ENCODE data around the gene SEC22C.
"Not testable (repeated sequence)": the region's sequence is repeated elsewhere in the genome, so short reads cannot be mapped to it uniquely, and the experiment has no call there.

The SEC22C gene

GRCh38 chr3:42600958-42601675 lies 19.4 kb upstream of the SEC22C start:
- Histone ChIP-seq H3K27me3 (ENCODE audit: control insufficient read depth, insufficient read depth, low read length) (no peaks in the 10 kb centered on the region), H3K36me3 (ENCODE audit: control insufficient read depth, insufficient read depth, low read length) (no peaks in the 10 kb centered on the region; the same call in 1 of the 2 replicates), H3K4me1 (ENCODE audit: control insufficient read depth, insufficient read depth, low read length) (no peaks in the 10 kb centered on the region), H3K9me3 (ENCODE audit: control insufficient read depth, insufficient read depth, low read length) (no peaks in the 10 kb centered on the region), H3K4me3 (ENCODE audit: low read length) (peak overlapping the region; percentile 84), H3K27ac (ENCODE audit: low read length) (no peak overlapping the region)
- WGBS (ENCODE audit: insufficient coverage, insufficient read length) = no CpG with 5 or more reads among the region's 31 CpGs
- DNase-seq (ENCODE audit: low read depth, low spot score) = peak; percentile 27

GRCh38 chr3:42600111-42600957 lies 18.6 kb upstream of the SEC22C start, which contains the start of gene NKTR:
Gene NKTR, plus strand, starts transcription at chr3:42600686. Its CDS starts 321 bp downstream, at chr3:42601007.
- no peaks in the 10 kb centered on the region for H3K9me3 ChIP-seq (ENCODE audit: control insufficient read depth, insufficient read depth, low read length)
- H3K36me3 ChIP-seq (ENCODE audit: control insufficient read depth, insufficient read depth, low read length) = no peaks in the 10 kb centered on the region; the same call in 1 of the 2 replicates
- no peak within 1 kb of the TSS for H3K27ac ChIP-seq (ENCODE audit: low read length)
- no peaks in the 10 kb centered on the region for H3K4me1 ChIP-seq (ENCODE audit: control insufficient read depth, insufficient read depth, low read length)
- DNase-seq (ENCODE audit: low read depth, low spot score) = peak; percentile 97
- WGBS (ENCODE audit: insufficient coverage, insufficient read length) = no CpG with 5 or more reads among the region's 76 CpGs
- peak within 1 kb of the TSS; percentile 84 for H3K4me3 ChIP-seq (ENCODE audit: low read length)
- no peaks in the 10 kb centered on the region for H3K27me3 ChIP-seq (ENCODE audit: control insufficient read depth, insufficient read depth, low read length)

GRCh38 chr3:42597098-42597497 lies 15.3 kb upstream of the SEC22C start:
- not testable (repeated sequence) for H3K27me3 ChIP-seq (ENCODE audit: control insufficient read depth, insufficient read depth, low read length); H3K9me3 ChIP-seq (ENCODE audit: control insufficient read depth, insufficient read depth, low read length); H3K36me3 ChIP-seq (ENCODE audit: control insufficient read depth, insufficient read depth, low read length); H3K4me3 ChIP-seq (ENCODE audit: low read length); DNase-seq (ENCODE audit: low read depth, low spot score); H3K27ac ChIP-seq (ENCODE audit: low read length); H3K4me1 ChIP-seq (ENCODE audit: control insufficient read depth, insufficient read depth, low read length)
- no CpG with 5 or more reads among the region's 7 CpGs for WGBS (ENCODE audit: insufficient coverage, insufficient read length)

GRCh38 chr3:42595682-42596081 lies 13.9 kb upstream of the SEC22C start:
- no peaks in the 10 kb centered on the region; the same call in 1 of the 2 replicates for H3K36me3 ChIP-seq (ENCODE audit: control insufficient read depth, insufficient read depth, low read length)
- DNase-seq (ENCODE audit: low read depth, low spot score) = no peak
- no CpG with 5 or more reads among the region's 4 CpGs for WGBS (ENCODE audit: insufficient coverage, insufficient read length)
- H3K4me1 ChIP-seq (ENCODE audit: control insufficient read depth, insufficient read depth, low read length) = no peaks in the 10 kb centered on the region
- H3K4me3 ChIP-seq (ENCODE audit: low read length) = no peak overlapping the region
- no peaks in the 10 kb centered on the region for H3K27me3 ChIP-seq (ENCODE audit: control insufficient read depth, insufficient read depth, low read length)
- H3K9me3 ChIP-seq (ENCODE audit: control insufficient read depth, insufficient read depth, low read length) = no peaks in the 10 kb centered on the region
- H3K27ac ChIP-seq (ENCODE audit: low read length) = no peak overlapping the region

GRCh38 chr3:42593635-42594034 lies 11.9 kb upstream of the SEC22C start:
- Histone ChIP-seq H3K4me3 (ENCODE audit: low read length) (no peak overlapping the region), H3K4me1 (ENCODE audit: control insufficient read depth, insufficient read depth, low read length) (peaks cover 2% of the 10 kb centered on the region; the same call in 1 of the 2 replicates), H3K36me3 (ENCODE audit: control insufficient read depth, insufficient read depth, low read length) (no peaks in the 10 kb centered on the region; the same call in 1 of the 2 replicates), H3K27ac (ENCODE audit: low read length) (no peak overlapping the region), H3K27me3 (ENCODE audit: control insufficient read depth, insufficient read depth, low read length) (no peaks in the 10 kb centered on the region), H3K9me3 (ENCODE audit: control insufficient read depth, insufficient read depth, low read length) (no peaks in the 10 kb centered on the region)
- WGBS (ENCODE audit: insufficient coverage, insufficient read length) = no CpG with 5 or more reads among the region's 1 CpG
- no peak for DNase-seq (ENCODE audit: low read depth, low spot score)

- Histone ChIP-seq H3K4me3 (ENCODE audit: low read length) (peak overlapping the region; percentile 66; the same call in 1 of the 2 replicates), H3K9me3 (ENCODE audit: control insufficient read depth, insufficient read depth, low read length) (no peaks in the 10 kb centered on the region), H3K36me3 (ENCODE audit: control insufficient read depth, insufficient read depth, low read length) (no peaks in the 10 kb centered on the region), H3K4me1 (ENCODE audit: control insufficient read depth, insufficient read depth, low read length) (peaks cover 2% of the 10 kb centered on the region; the same call in 1 of the 2 replicates), H3K27ac (ENCODE audit: low read length) (no peak overlapping the region), H3K27me3 (ENCODE audit: control insufficient read depth, insufficient read depth, low read length) (no peaks in the 10 kb centered on the region)
- no peak for DNase-seq (ENCODE audit: low read depth, low spot score)
- no CpG with 5 or more reads among the region's 4 CpGs for WGBS (ENCODE audit: insufficient coverage, insufficient read length)
These were observed 10.0 kb upstream of the SEC22C start for GRCh38 chr3:42591811-42592210.

- H3K4me3 ChIP-seq (ENCODE audit: low read length) = peak overlapping the region; percentile 66
- no peak overlapping the region for H3K27ac ChIP-seq (ENCODE audit: low read length)
- no peak for DNase-seq (ENCODE audit: low read depth, low spot score)
- H3K36me3 ChIP-seq (ENCODE audit: control insufficient read depth, insufficient read depth, low read length) = no peaks in the 10 kb centered on the region
- H3K4me1 ChIP-seq (ENCODE audit: control insufficient read depth, insufficient read depth, low read length) = peaks cover 2% of the 10 kb centered on the region; the same call in 1 of the 2 replicates
- no CpG with 5 or more reads among the region's 44 CpGs for WGBS (ENCODE audit: insufficient coverage, insufficient read length)
- H3K9me3 ChIP-seq (ENCODE audit: control insufficient read depth, insufficient read depth, low read length) = no peaks in the 10 kb centered on the region
- H3K27me3 ChIP-seq (ENCODE audit: control insufficient read depth, insufficient read depth, low read length) = no peaks in the 10 kb centered on the region
These were observed 9.4 kb upstream of the SEC22C start for GRCh38 chr3:42590989-42591756.

GRCh38 chr3:42589382-42590109 lies 7.8 kb upstream of the SEC22C start:
- no peak overlapping the region for H3K27ac ChIP-seq (ENCODE audit: low read length)
- H3K27me3 ChIP-seq (ENCODE audit: control insufficient read depth, insufficient read depth, low read length) = no peaks in the 10 kb centered on the region
- H3K4me3 ChIP-seq (ENCODE audit: low read length) = no peak overlapping the region
- no peak for DNase-seq (ENCODE audit: low read depth, low spot score)
- H3K36me3 ChIP-seq (ENCODE audit: control insufficient read depth, insufficient read depth, low read length) = no peaks in the 10 kb centered on the region
- no CpG with 5 or more reads among the region's 20 CpGs for WGBS (ENCODE audit: insufficient coverage, insufficient read length)
- H3K9me3 ChIP-seq (ENCODE audit: control insufficient read depth, insufficient read depth, low read length) = no peaks in the 10 kb centered on the region
- peaks cover 2% of the 10 kb centered on the region; the same call in 1 of the 2 replicates for H3K4me1 ChIP-seq (ENCODE audit: control insufficient read depth, insufficient read depth, low read length)

- Histone ChIP-seq H3K4me1 (ENCODE audit: control insufficient read depth, insufficient read depth, low read length) (peaks cover 2% of the 10 kb centered on the region; the same call in 1 of the 2 replicates), H3K9me3 (ENCODE audit: control insufficient read depth, insufficient read depth, low read length) (no peaks in the 10 kb centered on the region), H3K4me3 (ENCODE audit: low read length) (no peak overlapping the region), H3K27me3 (ENCODE audit: control insufficient read depth, insufficient read depth, low read length) (no peaks in the 10 kb centered on the region), H3K36me3 (ENCODE audit: control insufficient read depth, insufficient read depth, low read length) (no peaks in the 10 kb centered on the region), H3K27ac (ENCODE audit: low read length) (no peak overlapping the region)
- no peak for DNase-seq (ENCODE audit: low read depth, low spot score)
- no CpG with 5 or more reads among the region's 5 CpGs for WGBS (ENCODE audit: insufficient coverage, insufficient read length)
These were observed 6.9 kb upstream of the SEC22C start for GRCh38 chr3:42588625-42589024.
